Measurements from ENCODE around the gene TFEB.

TFEB gene

DNA sequence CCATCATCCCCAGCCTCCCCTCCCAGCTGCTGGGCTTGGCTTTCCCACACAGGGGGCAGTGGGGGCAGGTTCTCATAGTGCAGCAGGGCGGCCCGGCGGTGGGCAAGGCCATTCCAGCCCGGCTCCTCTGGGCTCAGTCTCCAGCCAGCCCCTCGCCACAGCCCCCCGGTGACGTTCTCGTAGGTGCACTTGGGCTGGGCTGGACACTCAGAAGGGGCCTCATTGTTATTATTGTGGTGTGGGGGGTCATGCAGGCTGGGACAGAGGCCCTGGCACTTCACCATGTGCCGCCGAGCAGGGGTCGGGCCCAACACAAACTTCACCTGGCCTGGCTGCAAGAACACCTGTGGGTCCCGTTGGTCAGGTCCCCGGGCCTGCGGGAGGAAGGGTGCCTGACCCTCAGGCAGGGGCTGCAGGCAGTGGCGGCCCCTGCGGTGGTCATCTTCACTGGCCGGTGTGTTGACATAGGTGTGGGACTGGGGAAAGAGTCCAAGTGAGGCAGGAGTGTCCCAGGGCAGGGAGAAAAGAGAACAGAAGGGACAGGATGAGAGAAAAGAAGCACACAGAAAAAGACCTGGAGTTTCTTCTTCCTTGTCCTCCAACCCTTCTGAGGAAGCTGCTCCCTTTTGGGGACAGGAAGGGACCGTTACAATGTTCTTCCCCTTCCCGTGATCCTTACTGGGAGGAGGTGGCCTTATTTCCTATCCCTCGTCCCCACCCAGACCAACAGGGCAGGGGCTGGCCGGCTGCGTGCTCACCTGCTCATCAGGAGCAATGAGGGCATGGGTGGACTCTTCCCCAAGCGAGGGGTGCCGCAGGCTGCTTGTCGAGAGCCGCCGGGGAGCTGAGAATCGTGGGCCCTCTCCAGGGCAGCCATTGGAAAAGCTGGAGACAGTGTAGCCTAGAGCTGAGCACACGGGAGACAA lies 35.9 kb upstream of the TFEB start:
- POLR2A ChIA-PET, result no interaction called here

DNA sequence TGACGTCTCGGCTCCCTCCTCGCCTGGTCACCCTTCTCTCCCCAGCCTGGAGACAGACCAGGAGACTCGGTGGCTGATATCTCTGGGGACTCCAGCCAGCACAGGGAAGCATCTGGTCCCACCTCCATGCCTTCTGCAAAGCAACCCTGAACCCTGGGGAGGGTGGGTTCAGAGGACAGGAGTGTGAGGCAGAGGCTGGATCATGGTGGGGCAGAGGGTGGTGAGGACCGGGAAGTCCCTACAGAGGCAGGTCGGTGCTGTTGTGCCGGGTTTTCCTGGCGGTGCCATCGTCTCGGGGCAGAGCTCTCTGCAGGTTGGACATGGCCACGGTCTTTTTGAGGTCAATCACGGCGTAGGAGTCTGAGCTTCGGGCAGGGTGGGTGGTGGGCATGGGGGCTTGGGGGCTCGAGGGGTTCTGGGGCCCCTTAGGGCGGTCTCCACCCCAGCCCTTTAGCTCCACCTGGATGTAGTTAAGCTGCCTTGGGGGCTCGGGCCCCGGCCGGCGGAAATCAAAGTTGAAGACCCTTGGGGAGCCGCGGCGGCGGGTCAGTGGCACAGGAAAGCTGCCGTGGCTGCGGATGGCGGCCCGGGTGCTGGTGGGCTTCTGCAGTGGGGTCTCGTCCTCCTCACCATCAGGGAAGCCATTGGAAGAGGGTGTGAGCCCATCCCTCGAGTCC lies 35.1 kb upstream of the TFEB start:
- ChIA-PET CTCF (interaction anchor here (3.3 kb wide), 1 partner anchor 403 kb away, joined by 9 read pairs; no protein-coding TSS in a partner anchor), POLR2A (interaction anchor here (0.7 kb wide), 1 partner anchor 38 kb away, joined by 3 read pairs; no protein-coding TSS in a partner anchor)
- no peak overlapping the region for H3K27ac ChIP-seq (ENCODE audit: extremely low read depth, low read depth, low read length)
- H3K9me3 ChIP-seq (ENCODE audit: control insufficient read depth, insufficient read depth, low read depth, low read length), result no peaks in the 10 kb centered on the region
- H3K4me3 ChIP-seq (ENCODE audit: low read depth, low read length), result no peak overlapping the region
- no peak for TF ChIP-seq KLF7 (tag by site-specific recombination; IDR thresholded peaks at IDR 0.05; ENCODE audit: borderline replicate concordance)
- no peak for TF ChIP-seq ZNF302 (tag by site-specific recombination; IDR thresholded peaks at IDR 0.05; ENCODE audit: low read depth)
- TF ChIP-seq, protein P1, sequence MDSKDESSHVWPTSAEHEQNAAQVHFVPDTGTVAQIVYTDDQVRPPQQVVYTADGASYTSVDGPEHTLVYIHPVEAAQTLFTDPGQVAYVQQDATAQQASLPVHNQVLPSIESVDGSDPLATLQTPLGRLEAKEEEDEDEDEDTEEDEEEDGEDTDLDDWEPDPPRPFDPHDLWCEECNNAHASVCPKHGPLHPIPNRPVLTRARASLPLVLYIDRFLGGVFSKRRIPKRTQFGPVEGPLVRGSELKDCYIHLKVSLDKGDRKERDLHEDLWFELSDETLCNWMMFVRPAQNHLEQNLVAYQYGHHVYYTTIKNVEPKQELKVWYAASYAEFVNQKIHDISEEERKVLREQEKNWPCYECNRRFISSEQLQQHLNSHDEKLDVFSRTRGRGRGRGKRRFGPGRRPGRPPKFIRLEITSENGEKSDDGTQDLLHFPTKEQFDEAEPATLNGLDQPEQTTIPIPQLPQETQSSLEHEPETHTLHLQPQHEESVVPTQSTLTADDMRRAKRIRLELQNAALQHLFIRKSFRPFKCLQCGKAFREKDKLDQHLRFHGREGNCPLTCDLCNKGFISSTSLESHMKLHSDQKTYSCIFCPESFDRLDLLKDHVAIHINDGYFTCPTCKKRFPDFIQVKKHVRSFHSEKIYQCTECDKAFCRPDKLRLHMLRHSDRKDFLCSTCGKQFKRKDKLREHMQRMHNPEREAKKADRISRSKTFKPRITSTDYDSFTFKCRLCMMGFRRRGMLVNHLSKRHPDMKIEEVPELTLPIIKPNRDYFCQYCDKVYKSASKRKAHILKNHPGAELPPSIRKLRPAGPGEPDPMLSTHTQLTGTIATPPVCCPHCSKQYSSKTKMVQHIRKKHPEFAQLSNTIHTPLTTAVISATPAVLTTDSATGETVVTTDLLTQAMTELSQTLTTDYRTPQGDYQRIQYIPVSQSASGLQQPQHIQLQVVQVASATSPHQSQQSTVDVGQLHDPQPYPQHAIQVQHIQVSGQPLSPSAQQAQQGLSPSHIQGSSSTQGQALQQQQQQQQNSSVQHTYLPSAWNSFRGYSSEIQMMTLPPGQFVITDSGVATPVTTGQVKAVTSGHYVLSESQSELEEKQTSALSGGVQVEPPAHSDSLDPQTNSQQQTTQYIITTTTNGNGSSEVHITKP (tag by site-specific recombination; IDR thresholded peaks at IDR 0.05), result no peak
- TF ChIP-seq SETDB1 (IDR thresholded peaks at IDR 0.05; ENCODE audit: insufficient read length, low read length), result no peak
- H3K36me3 ChIP-seq (ENCODE audit: control insufficient read depth in 2 of 2, insufficient read depth in 1 of 2, low read length in 2 of 2), result peaks cover 0 to 46% of the 10 kb centered on the region in 2 experiments; a peak in 2 of 3 replicates
- peaks cover 4% of the 10 kb centered on the region; the same call in 1 of the 2 replicates for H3K4me1 ChIP-seq (ENCODE audit: control insufficient read depth, insufficient read depth, low read length)

More for the DNA sequence above, 35.9 kb upstream of the TFEB start:
- H3K27ac ChIP-seq (ENCODE audit: extremely low read depth, low read depth, low read length), result no peak overlapping the region
- CTCF ChIA-PET, result interaction anchor here (0.7 to 3.3 kb wide), 4 partner anchors 13 to 403 kb away, joined by 3 to 9 read pairs (median 4); no protein-coding TSS in a partner anchor
- H3K4me3 ChIP-seq (ENCODE audit: low read depth, low read length), result no peak overlapping the region
- H3K9me3 ChIP-seq (ENCODE audit: control insufficient read depth, insufficient read depth, low read depth, low read length), result no peaks in the 10 kb centered on the region
- H3K4me1 ChIP-seq (ENCODE audit: control insufficient read depth, insufficient read depth, low read length), result peaks cover 4% of the 10 kb centered on the region; the same call in 1 of the 2 replicates
- TF ChIP-seq, protein P2, sequence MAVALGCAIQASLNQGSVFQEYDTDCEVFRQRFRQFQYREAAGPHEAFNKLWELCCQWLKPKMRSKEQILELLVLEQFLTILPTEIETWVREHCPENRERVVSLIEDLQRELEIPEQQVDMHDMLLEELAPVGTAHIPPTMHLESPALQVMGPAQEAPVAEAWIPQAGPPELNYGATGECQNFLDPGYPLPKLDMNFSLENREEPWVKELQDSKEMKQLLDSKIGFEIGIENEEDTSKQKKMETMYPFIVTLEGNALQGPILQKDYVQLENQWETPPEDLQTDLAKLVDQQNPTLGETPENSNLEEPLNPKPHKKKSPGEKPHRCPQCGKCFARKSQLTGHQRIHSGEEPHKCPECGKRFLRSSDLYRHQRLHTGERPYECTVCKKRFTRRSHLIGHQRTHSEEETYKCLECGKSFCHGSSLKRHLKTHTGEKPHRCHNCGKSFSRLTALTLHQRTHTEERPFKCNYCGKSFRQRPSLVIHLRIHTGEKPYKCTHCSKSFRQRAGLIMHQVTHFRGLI (tag by site-specific recombination; IDR thresholded peaks at IDR 0.05), result no peak
- TF ChIP-seq ZNF112 (tag by site-specific recombination; IDR thresholded peaks at IDR 0.05), result no peak
- no peak for TF ChIP-seq ZNF768 (tag by site-specific recombination; IDR thresholded peaks at IDR 0.05)
- TF ChIP-seq ZNF394 (tag by site-specific recombination; IDR thresholded peaks at IDR 0.05; ENCODE audit: borderline replicate concordance), result no peak
- TF ChIP-seq ZNF529 (tag by site-specific recombination; IDR thresholded peaks at IDR 0.05; ENCODE audit: insufficient replicate concordance), result no peak
- TF ChIP-seq ZNF629 (tag by site-specific recombination; IDR thresholded peaks at IDR 0.05), result no peak
- TF ChIP-seq ZNF596 (tag by site-specific recombination; IDR thresholded peaks at IDR 0.05), result no peak
- TF ChIP-seq ZNF792 (tag by site-specific recombination; IDR thresholded peaks at IDR 0.05), result no peak
- TF ChIP-seq, protein P3, sequence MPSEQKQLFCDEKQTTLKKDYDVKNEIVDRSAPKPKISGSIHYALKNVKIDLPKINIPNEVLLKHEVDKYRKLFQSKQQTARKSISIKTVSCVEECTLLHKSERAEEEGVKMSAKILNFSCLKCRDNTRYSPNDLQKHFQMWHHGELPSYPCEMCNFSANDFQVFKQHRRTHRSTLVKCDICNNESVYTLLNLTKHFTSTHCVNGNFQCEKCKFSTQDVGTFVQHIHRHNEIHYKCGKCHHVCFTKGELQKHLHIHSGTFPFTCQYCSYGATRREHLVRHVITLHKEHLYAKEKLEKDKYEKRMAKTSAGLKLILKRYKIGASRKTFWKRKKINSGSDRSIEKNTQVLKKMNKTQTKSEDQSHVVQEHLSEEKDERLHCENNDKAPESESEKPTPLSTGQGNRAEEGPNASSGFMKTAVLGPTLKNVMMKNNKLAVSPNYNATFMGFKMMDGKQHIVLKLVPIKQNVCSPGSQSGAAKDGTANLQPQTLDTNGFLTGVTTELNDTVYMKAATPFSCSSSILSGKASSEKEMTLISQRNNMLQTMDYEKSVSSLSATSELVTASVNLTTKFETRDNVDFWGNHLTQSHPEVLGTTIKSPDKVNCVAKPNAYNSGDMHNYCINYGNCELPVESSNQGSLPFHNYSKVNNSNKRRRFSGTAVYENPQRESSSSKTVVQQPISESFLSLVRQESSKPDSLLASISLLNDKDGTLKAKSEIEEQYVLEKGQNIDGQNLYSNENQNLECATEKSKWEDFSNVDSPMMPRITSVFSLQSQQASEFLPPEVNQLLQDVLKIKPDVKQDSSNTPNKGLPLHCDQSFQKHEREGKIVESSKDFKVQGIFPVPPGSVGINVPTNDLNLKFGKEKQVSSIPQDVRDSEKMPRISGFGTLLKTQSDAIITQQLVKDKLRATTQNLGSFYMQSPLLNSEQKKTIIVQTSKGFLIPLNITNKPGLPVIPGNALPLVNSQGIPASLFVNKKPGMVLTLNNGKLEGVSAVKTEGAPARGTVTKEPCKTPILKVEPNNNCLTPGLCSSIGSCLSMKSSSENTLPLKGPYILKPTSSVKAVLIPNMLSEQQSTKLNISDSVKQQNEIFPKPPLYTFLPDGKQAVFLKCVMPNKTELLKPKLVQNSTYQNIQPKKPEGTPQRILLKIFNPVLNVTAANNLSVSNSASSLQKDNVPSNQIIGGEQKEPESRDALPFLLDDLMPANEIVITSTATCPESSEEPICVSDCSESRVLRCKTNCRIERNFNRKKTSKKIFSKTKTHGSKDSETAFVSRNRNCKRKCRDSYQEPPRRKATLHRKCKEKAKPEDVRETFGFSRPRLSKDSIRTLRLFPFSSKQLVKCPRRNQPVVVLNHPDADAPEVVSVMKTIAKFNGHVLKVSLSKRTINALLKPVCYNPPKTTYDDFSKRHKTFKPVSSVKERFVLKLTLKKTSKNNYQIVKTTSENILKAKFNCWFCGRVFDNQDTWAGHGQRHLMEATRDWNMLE (tag by site-specific recombination; conservative IDR thresholded peaks at IDR 0.05; ENCODE audit: low read depth), result no peak
- peaks cover 0 to 50% of the 10 kb centered on the region in 2 experiments; a peak in 2 of 3 replicates for H3K36me3 ChIP-seq (ENCODE audit: control insufficient read depth in 2 of 2, insufficient read depth in 1 of 2, low read length in 2 of 2)
